Activated T-helper 17 cell treated with anti-CD3 and anti-CD28 coated beads, Interleukin-2, amount 50 U/mL, for 72 hours (primary cell): ENCODE data around the gene CSH1. TPM values are rescaled to one million over a fixed set of nuclear protein-coding genes. Genes with fewer than 3 reads are reported as not detected.
A peak's percentile ranks its signal among the peaks of the same experiment; 100 is the strongest.
"Not testable (repeated sequence)": the region's sequence is repeated elsewhere in the genome, so short reads cannot be mapped to it uniquely, and the experiment has no call there.

ENCODE experiments used
- ATAC-seq: fragments of 150-1000 bp; cut with Tn5 transposase; replicated peaks from 2 replicates; pipeline ENCODE4 v1.10.0; 2021; ENCODE audit warnings: mild to moderate bottlenecking, moderate library complexity
- H3K27ac Mint-ChIP-seq: one replicate; pipeline ENCODE4 v1.8.0; 2022; ENCODE audit warnings: mixed read lengths
- H3K27me3 Mint-ChIP-seq: one replicate; pipeline ENCODE4 v1.8.0; 2022; ENCODE audit warnings: mixed read lengths
- H3K36me3 Mint-ChIP-seq: one replicate; pipeline ENCODE4 v1.8.0; 2022; ENCODE audit warnings: low read depth, mild to moderate bottlenecking, mixed read lengths
- H3K4me1 Mint-ChIP-seq: one replicate; pipeline ENCODE4 v1.8.0; 2022; ENCODE audit warnings: mixed read lengths
- H3K4me3 Mint-ChIP-seq: one replicate; pipeline ENCODE4 v1.8.0; 2022; ENCODE audit warnings: mild to moderate bottlenecking, mixed read lengths
- H3K9me3 Mint-ChIP-seq: one replicate; pipeline ENCODE4 v1.8.0; 2022; ENCODE audit warnings: mixed read lengths
- total RNA-seq, 2 donors: library from RNA; stranded (reverse); gene quantifications; one replicate each; pipeline ENCODE4 v1.2.3, GENCODE V29; 2022

The CSH1 gene
- total RNA-seq, 2 donors from 2014 or later = 7.6 to 8.2 TPM

DNA sequence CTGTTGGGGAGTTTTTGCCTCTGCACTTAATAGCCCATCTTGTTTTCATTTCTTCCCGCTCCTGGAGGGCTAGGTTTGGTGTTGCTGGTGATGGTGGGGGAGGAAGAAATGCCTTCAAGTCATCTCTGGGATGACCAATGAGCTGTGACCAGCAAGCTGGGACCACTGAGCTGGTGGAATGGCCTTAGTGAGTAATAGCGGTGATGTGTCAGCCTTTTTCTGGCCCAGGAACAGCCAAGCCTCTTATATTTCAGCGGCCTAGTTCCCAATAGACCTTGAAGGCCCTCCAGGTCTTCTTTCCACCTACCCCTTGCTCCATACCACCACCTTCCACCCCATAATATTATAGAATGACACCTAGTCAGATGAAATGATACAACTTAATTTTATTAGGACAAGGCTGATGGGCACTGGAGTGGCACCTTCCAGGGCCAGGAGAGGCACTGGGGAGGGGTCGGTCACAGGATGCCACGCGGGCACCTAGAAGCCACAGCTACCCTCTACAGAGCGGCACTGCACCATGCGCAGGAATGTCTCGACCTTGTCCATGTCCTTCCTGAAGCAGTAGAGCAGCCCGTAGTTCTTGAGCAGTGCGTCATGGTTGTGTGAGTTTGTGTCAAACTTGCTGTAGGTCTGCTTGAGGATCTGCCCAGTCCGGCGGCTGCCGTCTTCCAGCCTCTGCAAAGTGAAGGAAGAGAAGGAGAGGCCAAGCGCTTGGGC is 24.6 kb downstream of the CSH1 start:
- H3K27me3 Mint-ChIP-seq, H3K4me1 Mint-ChIP-seq, ATAC-seq, H3K36me3 Mint-ChIP-seq, H3K9me3 Mint-ChIP-seq, H3K4me3 Mint-ChIP-seq, H3K27ac Mint-ChIP-seq: not testable (repeated sequence)

DNA sequence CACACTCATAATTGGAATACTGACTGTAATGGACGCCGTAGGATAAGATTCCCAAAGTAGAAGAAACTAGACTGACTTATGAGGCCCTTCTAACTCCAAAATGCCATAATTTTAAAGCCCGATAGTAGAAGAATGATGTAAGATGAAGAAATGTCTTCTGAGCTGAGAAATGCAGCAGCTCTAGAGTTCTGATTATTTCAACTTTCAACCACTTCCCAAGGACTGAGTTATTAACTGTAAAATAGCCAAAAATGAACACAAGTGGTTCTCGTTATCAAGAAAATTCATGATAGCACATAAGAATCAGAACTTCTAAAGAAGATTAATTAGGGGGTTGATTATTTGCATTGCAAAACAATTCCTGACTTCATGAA is 26.1 kb downstream of the CSH1 start:
- not testable (repeated sequence) for ATAC-seq, H3K9me3 Mint-ChIP-seq, H3K4me1 Mint-ChIP-seq, H3K4me3 Mint-ChIP-seq, H3K27me3 Mint-ChIP-seq, H3K36me3 Mint-ChIP-seq, H3K27ac Mint-ChIP-seq

DNA sequence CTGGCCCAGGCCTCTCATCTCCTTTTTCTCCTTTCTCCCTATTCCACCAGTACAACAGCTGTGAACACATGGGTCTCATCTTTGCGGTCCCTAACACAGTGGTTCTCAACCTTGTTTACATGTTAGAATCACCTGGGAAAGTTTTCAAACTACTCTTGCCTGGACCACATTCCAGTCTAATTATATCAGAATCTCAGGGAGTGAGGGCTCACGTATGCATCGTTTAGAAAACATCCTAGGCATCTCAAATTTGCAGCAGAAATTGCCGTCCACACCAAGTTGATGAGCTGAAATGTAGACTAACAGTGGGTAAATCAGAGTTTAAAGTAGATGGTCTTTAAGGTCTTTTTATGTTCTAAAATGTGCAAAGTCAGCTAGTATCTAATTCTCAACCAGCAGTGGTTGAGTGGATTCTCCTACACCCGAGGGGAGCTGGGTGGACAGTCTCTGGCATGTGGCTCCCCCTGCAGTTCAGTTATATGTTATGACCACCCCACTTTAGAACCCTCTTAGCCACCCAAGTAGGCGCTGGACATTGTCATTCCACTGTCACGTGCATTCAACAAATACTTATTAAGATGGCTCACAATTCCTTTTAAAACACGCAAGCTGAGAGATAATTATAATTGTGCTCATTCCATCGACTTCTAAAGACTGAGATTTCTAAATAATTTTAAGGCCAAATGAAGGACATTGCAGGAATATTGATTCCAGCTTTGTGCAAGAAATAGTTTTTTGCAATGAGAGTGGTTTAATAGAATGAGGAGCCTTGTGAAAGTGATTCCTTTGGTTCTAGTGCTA is 26.7 kb downstream of the CSH1 start:
- not testable (repeated sequence) for H3K4me3 Mint-ChIP-seq, H3K4me1 Mint-ChIP-seq, H3K9me3 Mint-ChIP-seq, ATAC-seq, H3K27ac Mint-ChIP-seq, H3K27me3 Mint-ChIP-seq, H3K36me3 Mint-ChIP-seq

DNA sequence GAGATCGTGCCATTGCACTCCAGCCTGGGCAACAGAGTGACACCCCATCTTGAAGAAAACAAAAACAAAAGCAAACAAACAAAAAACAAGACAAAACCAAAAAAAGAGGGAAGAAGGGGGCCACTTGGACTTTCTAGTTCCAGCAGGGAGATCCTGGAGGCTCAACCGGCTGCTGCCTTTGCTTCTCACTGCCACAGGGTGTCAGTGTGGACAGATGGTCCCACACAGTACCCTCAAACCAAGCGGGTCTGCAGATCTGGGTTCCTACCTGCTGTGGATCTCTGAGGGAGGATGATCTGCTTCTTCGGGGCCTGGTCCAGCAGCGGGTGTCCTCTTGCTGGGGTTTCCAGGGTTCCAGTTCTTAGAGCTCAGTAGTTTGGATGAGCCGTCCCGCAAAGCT is 29.7 kb downstream of the CSH1 start:
- not testable (repeated sequence) for H3K4me1 Mint-ChIP-seq, H3K27me3 Mint-ChIP-seq, ATAC-seq, H3K9me3 Mint-ChIP-seq, H3K36me3 Mint-ChIP-seq, H3K4me3 Mint-ChIP-seq
- H3K27ac Mint-ChIP-seq = peak overlapping the region; percentile 61

DNA sequence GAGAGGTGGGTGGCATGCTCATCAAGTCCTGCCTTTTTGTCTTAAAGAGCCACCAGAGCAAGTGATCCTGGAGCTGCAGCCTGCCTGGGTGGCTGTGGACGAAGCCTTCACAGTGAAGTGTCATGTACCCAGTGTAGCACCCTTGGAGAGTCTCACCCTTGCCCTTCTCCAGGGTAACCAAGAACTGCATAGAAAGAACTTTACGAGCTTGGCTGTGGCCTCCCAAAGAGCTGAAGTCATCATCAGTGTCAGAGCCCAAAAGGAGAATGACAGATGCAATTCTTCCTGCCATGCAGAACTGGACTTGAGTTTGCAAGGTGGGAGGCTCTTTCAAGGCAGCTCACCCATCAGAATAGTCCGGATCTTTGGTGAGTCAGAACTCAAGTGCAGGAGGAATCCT is 37.1 kb downstream of the CSH1 start:
- no peak overlapping the region for H3K27ac Mint-ChIP-seq
- no peak overlapping the region for H3K4me3 Mint-ChIP-seq
- H3K27me3 Mint-ChIP-seq = no peaks in the 10 kb centered on the region
- H3K9me3 Mint-ChIP-seq = no peaks in the 10 kb centered on the region
- H3K36me3 Mint-ChIP-seq = no peaks in the 10 kb centered on the region
- ATAC-seq = no peak
- no peaks in the 10 kb centered on the region for H3K4me1 Mint-ChIP-seq

DNA sequence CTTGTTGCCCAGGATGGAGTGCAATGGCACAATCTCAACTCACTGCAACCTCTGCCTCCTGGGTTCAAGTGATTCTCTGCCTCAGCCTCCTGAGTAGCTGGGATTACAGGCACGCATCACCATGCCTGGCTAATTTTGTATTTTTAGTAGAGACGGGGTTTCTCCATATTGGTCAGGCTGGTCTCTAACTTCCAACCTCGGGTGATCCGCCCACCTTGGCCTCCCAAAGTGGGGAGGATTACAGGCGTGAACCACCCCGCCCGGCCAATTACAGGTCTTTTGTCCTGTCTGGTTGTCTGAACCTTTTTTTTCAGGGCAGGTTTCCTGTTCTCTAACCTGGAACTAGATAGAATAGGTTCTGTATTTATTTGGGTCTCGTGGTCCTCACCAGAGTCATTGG is 39.9 kb downstream of the CSH1 start:
- H3K4me3 Mint-ChIP-seq, H3K36me3 Mint-ChIP-seq, H3K27ac Mint-ChIP-seq, H3K4me1 Mint-ChIP-seq, ATAC-seq, H3K27me3 Mint-ChIP-seq, H3K9me3 Mint-ChIP-seq: not testable (repeated sequence)

DNA sequence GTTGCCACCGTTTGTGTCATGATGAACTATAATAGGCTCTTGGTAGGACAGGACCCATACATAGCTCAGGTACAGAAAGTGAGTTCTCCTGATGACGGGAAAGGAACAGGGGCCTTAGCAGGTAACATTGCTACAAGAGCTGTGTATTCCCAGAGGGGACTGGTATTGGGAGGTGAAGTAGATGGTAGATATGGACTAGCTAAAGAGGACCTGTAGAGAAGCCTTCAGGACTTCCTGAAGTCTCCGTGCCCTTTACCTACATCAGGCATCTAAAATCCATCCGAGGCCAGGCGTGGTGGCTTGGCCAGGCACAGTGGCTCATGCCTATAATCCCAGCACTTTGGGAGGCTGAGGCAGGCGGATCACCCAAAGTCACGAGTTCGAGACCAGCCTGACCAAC is 41.2 kb downstream of the CSH1 start:
- Mint-ChIP-seq H3K4me1 (no peaks in the 10 kb centered on the region), H3K27me3 (no peaks in the 10 kb centered on the region), H3K27ac (no peak overlapping the region), H3K36me3 (no peaks in the 10 kb centered on the region), H3K4me3 (no peak overlapping the region), H3K9me3 (no peaks in the 10 kb centered on the region)
- ATAC-seq = no peak

DNA sequence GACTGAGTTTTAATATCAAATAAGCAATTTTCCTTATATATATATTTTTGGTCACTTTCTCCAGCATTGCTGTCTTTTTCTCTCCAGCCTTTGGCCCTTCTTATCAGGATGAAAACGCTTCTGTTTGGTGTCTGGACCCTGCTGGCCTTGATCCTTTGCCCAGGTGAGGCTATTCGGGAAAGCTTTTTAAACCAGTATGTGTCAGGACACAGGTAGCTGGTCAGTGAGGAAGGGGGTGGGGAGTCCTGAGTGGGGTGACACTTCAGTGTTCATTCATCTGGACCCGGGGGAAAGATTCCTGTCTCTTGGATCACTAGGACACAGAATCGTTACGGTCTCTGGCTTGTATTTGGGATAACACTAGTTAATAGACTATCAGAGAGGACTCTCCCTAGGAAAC is 41.7 kb downstream of the CSH1 start:
- no peak overlapping the region for H3K27ac Mint-ChIP-seq

DNA sequence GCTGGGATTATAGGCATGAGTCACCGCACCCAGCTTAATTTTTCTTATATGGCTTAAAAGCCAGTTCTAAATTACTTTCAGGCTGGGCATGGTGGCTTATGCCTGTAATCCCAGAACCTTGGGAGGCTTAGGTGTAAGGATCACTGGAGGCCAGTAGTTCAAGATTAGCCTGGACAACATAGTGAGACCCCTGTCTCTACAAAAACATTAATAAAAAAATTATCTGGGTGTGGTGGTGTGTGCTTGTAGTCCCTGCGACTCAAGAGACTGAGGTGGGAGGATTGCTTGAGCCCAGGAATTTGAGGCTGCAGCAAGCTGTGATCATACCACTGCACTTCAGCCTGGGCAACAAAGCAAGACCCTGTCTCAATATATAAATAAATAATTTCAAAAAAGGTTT is 43.1 kb downstream of the CSH1 start:
- ATAC-seq = no peak
- Mint-ChIP-seq H3K9me3 (peaks cover 4% of the 10 kb centered on the region), H3K4me3 (no peak overlapping the region), H3K27ac (no peak overlapping the region), H3K27me3 (no peaks in the 10 kb centered on the region), H3K36me3 (peaks cover 6% of the 10 kb centered on the region), H3K4me1 (peaks cover 6% of the 10 kb centered on the region)

More for the DNA sequence above, 41.7 kb downstream of the CSH1 start:
- H3K9me3 Mint-ChIP-seq = no peaks in the 10 kb centered on the region
- no peaks in the 10 kb centered on the region for H3K36me3 Mint-ChIP-seq
- no peak overlapping the region for H3K4me3 Mint-ChIP-seq
- no peak for ATAC-seq
- H3K27me3 Mint-ChIP-seq = no peaks in the 10 kb centered on the region
- no peaks in the 10 kb centered on the region for H3K4me1 Mint-ChIP-seq

DNA sequence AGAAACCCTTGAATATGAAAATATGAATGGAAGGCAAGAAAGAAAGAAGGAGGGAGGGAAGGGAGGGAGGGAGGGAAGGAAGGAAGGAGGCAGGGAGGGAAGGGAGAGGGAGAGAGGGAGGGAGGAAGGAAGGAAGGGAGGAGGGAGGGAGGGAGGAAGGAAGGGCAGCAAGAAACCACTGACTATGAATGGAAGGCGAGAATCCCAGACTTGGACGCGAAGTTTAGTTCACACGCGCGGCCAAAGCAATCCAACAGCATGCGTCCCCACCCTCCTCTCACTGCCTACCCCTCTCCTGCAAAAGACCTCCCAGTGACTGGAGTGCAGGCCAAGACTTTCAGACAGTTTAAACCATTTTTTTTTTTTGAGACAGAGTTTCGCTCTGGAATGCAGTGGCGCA is 46.0 kb downstream of the CSH1 start:
- peaks cover 9% of the 10 kb centered on the region for H3K9me3 Mint-ChIP-seq
- H3K4me1 Mint-ChIP-seq = peaks cover 10% of the 10 kb centered on the region

DNA sequence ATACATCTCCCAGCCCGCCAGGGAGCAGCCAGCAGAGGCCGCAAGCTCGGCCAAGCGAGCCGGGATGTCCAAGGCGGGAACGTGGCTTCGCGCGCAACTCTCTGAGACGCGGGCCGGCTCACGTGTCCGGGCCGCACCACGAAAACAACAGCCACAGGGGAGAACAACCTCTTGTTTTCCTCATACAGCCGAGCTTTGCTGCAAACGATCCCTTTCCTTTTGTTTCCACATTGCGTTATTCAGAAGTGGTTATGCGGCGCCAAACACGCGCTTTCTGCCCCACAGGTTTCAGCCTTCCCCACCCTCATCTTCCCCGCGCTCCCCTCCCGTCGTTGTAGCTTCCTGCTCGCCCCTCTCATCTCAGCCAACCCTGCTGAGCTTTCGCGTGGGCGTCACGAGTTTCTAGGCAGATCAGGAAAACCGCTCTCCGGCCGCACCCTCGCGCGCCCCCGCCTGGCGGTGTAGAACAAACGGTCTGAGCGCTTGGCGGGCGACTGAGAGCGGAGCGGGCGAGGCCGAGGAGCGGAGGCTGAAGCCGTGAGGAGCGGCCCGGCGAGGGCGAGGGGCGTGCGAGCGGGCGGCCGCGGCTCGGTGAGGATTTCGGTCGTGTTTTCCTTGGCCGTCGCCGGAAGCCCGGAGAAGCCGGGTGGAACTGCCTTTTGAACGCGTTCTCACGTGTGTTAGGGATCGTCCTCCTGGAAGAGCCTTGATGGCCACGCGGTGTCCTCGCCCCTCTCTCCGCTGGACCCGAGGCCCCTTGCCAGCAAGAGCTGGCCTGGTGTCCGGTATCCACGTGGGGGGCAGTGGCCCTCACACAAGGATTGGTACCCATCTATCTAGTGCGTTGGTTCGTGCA is 47.3 kb downstream of the CSH1 start:
- Mint-ChIP-seq H3K4me1 (peaks cover 14% of the 10 kb centered on the region), H3K9me3 (peaks cover 9% of the 10 kb centered on the region), H3K27me3 (no peaks in the 10 kb centered on the region), H3K27ac (peak overlapping the region; percentile 97), H3K36me3 (peaks cover 10% of the 10 kb centered on the region), H3K4me3 (peak overlapping the region; percentile 83)
- ATAC-seq = peak; percentile 94

More for the DNA sequence above, 46.0 kb downstream of the CSH1 start:
- peaks cover 10% of the 10 kb centered on the region for H3K36me3 Mint-ChIP-seq
- H3K27ac Mint-ChIP-seq = no peak overlapping the region
- no peaks in the 10 kb centered on the region for H3K27me3 Mint-ChIP-seq
- H3K4me3 Mint-ChIP-seq = no peak overlapping the region
- no peak for ATAC-seq

DNA sequence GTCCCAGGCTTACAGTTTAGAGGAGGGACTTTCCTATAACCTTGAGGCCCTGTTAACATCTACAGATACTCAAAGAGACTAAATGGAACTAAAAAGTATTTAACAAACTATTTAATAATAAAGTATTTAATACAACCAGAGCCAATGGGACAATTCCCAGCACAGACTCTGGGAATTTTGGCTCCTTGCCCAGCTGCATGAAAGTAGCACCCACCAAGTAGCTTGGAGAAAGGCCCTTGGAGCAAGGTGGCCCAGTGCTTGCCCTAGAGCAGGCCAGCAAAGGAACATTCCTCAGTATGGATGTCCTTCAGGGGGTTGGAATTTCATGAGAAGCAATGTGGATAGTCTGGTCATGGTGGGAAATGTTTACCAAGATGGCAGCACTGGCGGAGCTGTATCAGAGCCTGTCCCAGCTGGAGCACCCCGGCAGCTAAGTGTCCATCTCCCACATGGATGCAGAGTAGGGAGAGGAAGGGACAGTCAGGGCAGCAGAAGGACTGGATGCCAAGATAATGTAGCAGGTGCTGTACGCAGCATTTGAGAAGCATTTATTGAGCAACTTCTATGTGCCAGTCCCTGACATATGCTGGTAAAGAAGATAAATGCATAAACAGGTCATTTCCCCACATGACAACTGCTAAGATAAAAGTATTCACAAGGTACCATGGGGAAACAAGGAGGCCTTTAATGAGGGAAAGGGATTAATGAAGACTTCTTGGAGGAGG is 48.7 kb downstream of the CSH1 start:
- Mint-ChIP-seq H3K4me1 (peaks cover 14% of the 10 kb centered on the region), H3K4me3 (peak overlapping the region; percentile 83), H3K36me3 (peaks cover 10% of the 10 kb centered on the region), H3K27ac (peak overlapping the region; percentile 97), H3K27me3 (no peaks in the 10 kb centered on the region), H3K9me3 (peaks cover 9% of the 10 kb centered on the region)
- ATAC-seq = no peak

DNA sequence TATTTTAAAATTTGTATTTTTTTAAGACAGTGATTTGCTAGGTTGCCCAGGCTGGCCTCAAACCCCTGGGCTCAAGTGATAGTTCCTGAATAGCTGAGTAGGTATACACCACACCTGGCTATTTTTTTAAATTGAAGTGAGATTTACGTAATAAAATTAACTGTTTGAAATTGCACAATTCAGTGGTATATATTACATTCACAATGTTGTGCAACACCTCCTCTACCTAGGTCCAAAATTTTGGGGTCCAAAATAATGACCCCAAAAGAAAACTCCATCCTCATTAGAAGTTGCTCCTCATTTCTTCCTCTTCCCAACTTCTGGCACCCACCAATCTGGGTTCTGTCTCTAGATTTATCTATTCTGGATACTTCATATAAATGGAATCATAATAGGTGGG is 50.9 kb downstream of the CSH1 start:
- no peak for ATAC-seq
- Mint-ChIP-seq H3K9me3 (peaks cover 9% of the 10 kb centered on the region), H3K4me3 (no peak overlapping the region), H3K27ac (no peak overlapping the region), H3K4me1 (peaks cover 20% of the 10 kb centered on the region), H3K27me3 (no peaks in the 10 kb centered on the region), H3K36me3 (peaks cover 22% of the 10 kb centered on the region)
